ENCODE measurements around the gene VCL.
"Not testable (repeated sequence)": the region's sequence is repeated elsewhere in the genome, so short reads cannot be mapped to it uniquely, and the experiment has no call there.

The VCL gene

DNA sequence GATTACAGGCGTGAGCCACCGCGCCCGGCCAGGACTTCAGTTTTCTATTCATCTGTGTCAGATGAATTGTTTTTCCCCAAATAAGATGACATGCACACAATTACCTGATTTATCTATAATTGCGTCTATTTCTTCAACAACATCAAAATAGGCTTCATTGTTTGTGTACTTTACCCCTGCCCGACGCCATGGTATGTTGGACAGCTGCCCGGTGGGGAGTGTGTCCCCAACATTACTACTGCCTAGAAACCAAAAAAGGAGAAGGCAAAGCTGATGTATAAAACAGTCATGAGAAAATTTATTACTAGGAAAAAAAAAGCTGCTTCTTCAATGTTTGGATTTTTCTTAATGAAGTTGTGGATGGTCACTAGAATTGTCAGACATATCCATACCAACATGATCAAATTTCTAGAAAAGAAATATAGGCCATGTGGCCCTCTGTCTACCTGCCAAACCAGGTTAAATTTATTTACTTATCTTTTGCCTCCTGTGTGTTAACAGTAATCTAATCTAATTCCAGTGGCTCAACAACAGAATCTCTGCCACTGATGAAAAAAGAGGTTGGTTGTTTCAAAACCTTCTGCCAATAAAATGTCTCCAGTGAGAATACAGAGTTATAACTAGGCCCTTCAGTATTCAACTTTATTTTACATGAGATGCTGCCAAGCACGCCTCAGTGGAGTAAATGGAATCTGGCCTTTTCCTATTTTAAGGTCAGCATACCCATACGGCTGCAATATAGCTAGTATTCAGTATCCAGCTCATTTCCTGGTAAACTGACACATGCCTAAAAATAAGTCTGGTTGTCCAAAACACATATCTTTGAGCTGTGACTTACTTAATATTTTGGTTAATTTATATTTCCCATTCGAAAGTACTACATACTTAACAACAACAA lies 136.3 kb downstream of the VCL start:
- Histone ChIP-seq H3K9ac (ENCODE audit: insufficient read length) (no peak overlapping the region), H3K27ac (no peak overlapping the region), H3K4me3 (no peak overlapping the region), H3K36me3 (ENCODE audit: insufficient read depth, low read length) (peaks cover 41% of the 10 kb centered on the region), H3K9me3 (ENCODE audit: low read depth, low read length) (no peaks in the 10 kb centered on the region)
- TF ChIP-seq FOXP2 (optimal IDR thresholded peaks at IDR 0.05; ENCODE audit: control extremely low read depth, extremely low read length, insufficient read depth) (no peak), POLR2AphosphoS5 (IDR thresholded peaks at IDR 0.05; ENCODE audit: borderline replicate concordance, low read depth, low read length) (no peak), EZH2 (IDR thresholded peaks at IDR 0.05) (no peak)
- DNase-seq (ENCODE audit: low read depth, low spot score) = no peak

- TF ChIP-seq FOXP2 (optimal IDR thresholded peaks at IDR 0.05; ENCODE audit: control extremely low read depth, extremely low read length, insufficient read depth) (no peak), EZH2 (IDR thresholded peaks at IDR 0.05) (no peak), POLR2AphosphoS5 (IDR thresholded peaks at IDR 0.05; ENCODE audit: borderline replicate concordance, low read depth, low read length) (no peak)
- H3K27ac ChIP-seq = no peak overlapping the region
- no peak for DNase-seq (ENCODE audit: low read depth, low spot score)
- no peaks in the 10 kb centered on the region for H3K9me3 ChIP-seq (ENCODE audit: low read depth, low read length)
- no peak overlapping the region for H3K9ac ChIP-seq (ENCODE audit: insufficient read length)
- no peak overlapping the region for H3K4me3 ChIP-seq
- peaks cover 36% of the 10 kb centered on the region for H3K36me3 ChIP-seq (ENCODE audit: insufficient read depth, low read length)
Observed at GRCh38 chr10:74135452-74135851, 137.5 kb downstream of the VCL start.

DNA sequence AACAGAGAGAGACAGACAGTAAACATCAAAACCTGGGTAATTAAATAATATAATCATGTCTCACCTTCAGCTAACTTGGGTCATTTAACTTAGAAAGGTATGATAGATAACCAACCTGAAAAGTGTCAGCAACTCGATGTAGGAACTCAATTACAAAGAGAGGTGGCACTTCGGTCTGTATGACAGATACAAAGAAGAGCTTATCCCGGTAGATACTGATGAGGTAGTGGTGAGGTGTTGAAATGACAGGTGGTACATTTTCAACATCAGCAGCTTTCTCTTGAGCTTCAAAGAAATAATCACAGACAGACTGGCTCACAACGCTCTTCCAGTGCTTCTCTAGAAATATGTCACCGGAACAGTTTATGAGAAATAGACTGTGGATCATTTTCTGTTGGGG lies 140.1 kb downstream of the VCL start:
- Histone ChIP-seq H3K36me3 (ENCODE audit: insufficient read depth, low read length) (peaks cover 33% of the 10 kb centered on the region), H3K27ac (no peak overlapping the region), H3K4me3 (no peak overlapping the region), H3K9ac (ENCODE audit: insufficient read length) (no peak overlapping the region), H3K9me3 (ENCODE audit: low read depth, low read length) (no peaks in the 10 kb centered on the region)
- TF ChIP-seq EZH2 (IDR thresholded peaks at IDR 0.05) (no peak), FOXP2 (optimal IDR thresholded peaks at IDR 0.05; ENCODE audit: control extremely low read depth, extremely low read length, insufficient read depth) (no peak), POLR2AphosphoS5 (IDR thresholded peaks at IDR 0.05; ENCODE audit: borderline replicate concordance, low read depth, low read length) (no peak)
- no peak for DNase-seq (ENCODE audit: low read depth, low spot score)

DNA sequence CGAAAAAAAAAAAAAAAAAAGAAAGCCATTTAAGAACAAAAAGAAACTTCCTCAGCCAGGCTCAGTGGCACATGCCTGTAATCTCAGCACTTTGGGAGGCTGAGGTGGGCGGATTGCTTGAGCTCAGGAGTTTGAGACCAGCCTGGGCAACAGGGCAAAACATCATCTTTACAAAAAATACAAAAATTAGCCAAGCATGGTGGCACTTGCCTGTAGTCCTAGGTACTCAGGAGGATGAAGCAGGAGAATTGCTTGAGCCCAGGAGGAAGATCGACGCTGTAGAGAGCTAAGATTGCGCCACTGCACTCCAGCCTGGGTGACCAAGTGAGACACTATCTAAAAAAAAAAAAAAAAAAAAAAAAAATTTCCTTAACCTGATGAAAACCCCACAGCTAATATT lies 140.7 kb downstream of the VCL start:
- H3K4me3 ChIP-seq; H3K27ac ChIP-seq; DNase-seq (ENCODE audit: low read depth, low spot score); H3K9ac ChIP-seq (ENCODE audit: insufficient read length); H3K9me3 ChIP-seq (ENCODE audit: low read depth, low read length): not testable (repeated sequence)
- peaks cover 33% of the 10 kb centered on the region for H3K36me3 ChIP-seq (ENCODE audit: insufficient read depth, low read length)

GRCh38 chr10:74139981-74140380 lies 142.1 kb downstream of the VCL start:
- TF ChIP-seq POLR2AphosphoS5 (IDR thresholded peaks at IDR 0.05; ENCODE audit: borderline replicate concordance, low read depth, low read length) (no peak), EZH2 (IDR thresholded peaks at IDR 0.05) (no peak), FOXP2 (optimal IDR thresholded peaks at IDR 0.05; ENCODE audit: control extremely low read depth, extremely low read length, insufficient read depth) (no peak)
- no peak overlapping the region for H3K4me3 ChIP-seq
- no peak overlapping the region for H3K27ac ChIP-seq
- no peaks in the 10 kb centered on the region for H3K9me3 ChIP-seq (ENCODE audit: low read depth, low read length)
- no peak overlapping the region for H3K9ac ChIP-seq (ENCODE audit: insufficient read length)
- peaks cover 24% of the 10 kb centered on the region for H3K36me3 ChIP-seq (ENCODE audit: insufficient read depth, low read length)
- no peak for DNase-seq (ENCODE audit: low read depth, low spot score)

- H3K36me3 ChIP-seq (ENCODE audit: insufficient read depth, low read length) = peaks cover 21% of the 10 kb centered on the region
- no peak overlapping the region for H3K4me3 ChIP-seq
- no peak for TF ChIP-seq POLR2AphosphoS5 (IDR thresholded peaks at IDR 0.05; ENCODE audit: borderline replicate concordance, low read depth, low read length)
- TF ChIP-seq EZH2 (IDR thresholded peaks at IDR 0.05) = no peak
- TF ChIP-seq FOXP2 (optimal IDR thresholded peaks at IDR 0.05; ENCODE audit: control extremely low read depth, extremely low read length, insufficient read depth) = no peak
- H3K9ac ChIP-seq (ENCODE audit: insufficient read length) = no peak overlapping the region
- H3K9me3 ChIP-seq (ENCODE audit: low read depth, low read length) = no peaks in the 10 kb centered on the region
- DNase-seq (ENCODE audit: low read depth, low spot score) = no peak
- no peak overlapping the region for H3K27ac ChIP-seq
Observed at GRCh38 chr10:74140553-74140952, 142.6 kb downstream of the VCL start.

DNA sequence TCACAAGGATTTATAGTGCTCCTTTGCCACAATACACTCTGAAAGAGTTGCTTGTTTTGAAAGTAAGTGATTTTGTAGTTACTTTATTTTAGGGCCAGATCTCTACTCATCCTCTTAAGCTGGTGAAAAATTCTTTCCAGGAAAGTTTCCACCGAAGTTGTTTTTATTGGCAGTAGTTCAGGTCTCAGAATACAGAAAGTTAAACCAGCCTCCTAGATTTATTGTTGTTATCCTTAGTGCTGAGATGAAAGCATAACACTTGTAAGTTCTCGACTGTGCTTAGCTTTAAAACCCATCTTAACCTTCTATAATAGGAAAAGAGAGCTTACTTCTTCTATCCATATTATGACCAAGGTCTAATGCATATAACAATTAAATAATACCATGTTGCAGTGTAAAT lies 147.2 kb downstream of the VCL start:
- Histone ChIP-seq H3K36me3 (ENCODE audit: insufficient read depth, low read length) (no peaks in the 10 kb centered on the region), H3K9ac (ENCODE audit: insufficient read length) (no peak overlapping the region), H3K9me3 (ENCODE audit: low read depth, low read length) (no peaks in the 10 kb centered on the region), H3K4me3 (no peak overlapping the region), H3K27ac (no peak overlapping the region)
- DNase-seq (ENCODE audit: low read depth, low spot score) = no peak
- no peak for TF ChIP-seq FOXP2 (optimal IDR thresholded peaks at IDR 0.05; ENCODE audit: control extremely low read depth, extremely low read length, insufficient read depth)
- no peak for TF ChIP-seq POLR2AphosphoS5 (IDR thresholded peaks at IDR 0.05; ENCODE audit: borderline replicate concordance, low read depth, low read length)
- no peak for TF ChIP-seq EZH2 (IDR thresholded peaks at IDR 0.05)

GRCh38 chr10:74146980-74147379 lies 149.1 kb downstream of the VCL start:
- H3K4me3 ChIP-seq; H3K36me3 ChIP-seq (ENCODE audit: insufficient read depth, low read length); H3K27ac ChIP-seq; H3K9me3 ChIP-seq (ENCODE audit: low read depth, low read length); DNase-seq (ENCODE audit: low read depth, low spot score); H3K9ac ChIP-seq (ENCODE audit: insufficient read length): not testable (repeated sequence)

Measured in SK-N-MC (cell line).